ENCODE data around the gene GDPD1.
"Not testable (repeated sequence)": the region's sequence is repeated elsewhere in the genome, so short reads cannot be mapped to it uniquely, and the experiment has no call there.

GDPD1 gene

DNA sequence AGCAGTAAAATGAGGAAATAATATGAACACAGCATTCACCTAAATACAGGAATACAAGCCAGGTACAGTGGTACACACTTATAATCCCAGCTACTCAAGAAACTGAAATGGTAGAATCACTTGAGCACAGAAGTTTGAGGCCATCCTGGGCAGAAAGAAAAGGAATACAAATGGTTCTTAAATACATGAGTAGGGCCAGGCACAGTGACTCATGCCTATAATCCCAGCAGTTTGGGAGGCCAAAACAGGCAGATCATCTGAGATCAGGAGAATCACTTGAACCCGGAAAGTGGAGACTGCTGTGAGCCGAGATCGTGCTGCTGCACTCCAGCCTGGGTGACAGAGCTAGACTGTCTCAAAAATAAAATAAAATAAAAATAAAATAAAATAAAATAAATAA, 33.5 kb upstream of the GDPD1 start:
- Histone ChIP-seq H4K20me1 (no peaks in the 10 kb centered on the region; the same call in 1 of the 2 replicates), H3K9me3 (no peaks in the 10 kb centered on the region), H3K4me2 (no peak overlapping the region), H3K4me3 (no peak overlapping the region), H3K9ac (no peak overlapping the region), H3K27ac (no peak overlapping the region), H3K27me3 (no peaks in the 10 kb centered on the region), H3K36me3 (peaks cover 99% of the 10 kb centered on the region), H3K4me1 (no peaks in the 10 kb centered on the region)
- no peak for TF ChIP-seq Cebpa-rat (IDR thresholded peaks at IDR 0.05)

DNA sequence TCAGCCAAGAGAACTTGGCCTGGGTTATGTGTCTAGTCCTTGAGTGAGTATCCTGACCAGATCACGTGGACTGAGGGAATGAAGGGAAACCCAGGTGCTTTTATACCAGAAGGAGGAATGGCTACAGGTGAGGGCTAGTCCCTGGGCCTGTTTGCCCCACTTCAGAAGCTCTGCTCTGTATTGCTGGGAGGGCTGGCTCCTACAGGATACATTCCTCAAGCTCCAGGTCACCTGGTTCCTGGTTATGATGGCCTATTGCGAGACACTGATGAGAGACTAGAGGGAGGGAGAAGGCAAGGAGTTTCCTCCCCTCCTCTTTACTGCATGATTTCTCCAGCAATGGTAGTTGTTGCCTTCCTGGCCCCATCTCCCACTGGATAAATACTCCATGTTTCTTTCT, 29.5 kb upstream of the GDPD1 start:
- no peak for TF ChIP-seq Cebpa-rat (IDR thresholded peaks at IDR 0.05)
- no peak overlapping the region for H3K4me2 ChIP-seq
- no peaks in the 10 kb centered on the region for H3K27me3 ChIP-seq
- H3K27ac ChIP-seq, result no peak overlapping the region
- H4K20me1 ChIP-seq, result no peaks in the 10 kb centered on the region
- no peak overlapping the region for H3K4me3 ChIP-seq
- H3K9ac ChIP-seq, result no peak overlapping the region
- peaks cover 99% of the 10 kb centered on the region for H3K36me3 ChIP-seq
- no peaks in the 10 kb centered on the region for H3K4me1 ChIP-seq
- H3K9me3 ChIP-seq, result no peaks in the 10 kb centered on the region

DNA sequence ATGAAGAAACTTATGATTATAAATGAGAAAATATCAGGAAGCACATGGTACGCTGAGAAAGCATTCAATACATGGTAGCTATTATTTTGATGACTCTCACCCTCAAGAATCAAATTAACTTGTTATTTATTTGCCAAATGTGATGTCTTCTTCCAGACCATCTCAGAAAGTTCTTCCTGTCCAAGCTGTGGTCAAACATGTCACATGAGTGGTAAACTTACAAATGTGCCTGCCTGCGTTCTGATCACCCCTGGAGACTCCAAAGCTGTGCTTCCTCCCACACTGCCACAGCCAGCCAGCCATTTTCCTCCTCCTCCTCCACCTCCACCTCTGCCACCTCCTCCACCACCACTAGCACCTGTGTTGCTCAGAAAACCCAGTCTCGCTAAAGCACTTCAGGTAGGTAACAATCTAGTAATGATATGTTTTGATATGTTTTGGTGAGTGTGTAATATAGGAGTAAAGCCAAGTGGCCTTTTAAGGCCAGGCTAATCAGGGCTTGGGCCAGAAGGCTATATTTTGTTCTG, 26.9 kb upstream of the GDPD1 start:
- peaks cover 100% of the 10 kb centered on the region for H3K36me3 ChIP-seq

DNA sequence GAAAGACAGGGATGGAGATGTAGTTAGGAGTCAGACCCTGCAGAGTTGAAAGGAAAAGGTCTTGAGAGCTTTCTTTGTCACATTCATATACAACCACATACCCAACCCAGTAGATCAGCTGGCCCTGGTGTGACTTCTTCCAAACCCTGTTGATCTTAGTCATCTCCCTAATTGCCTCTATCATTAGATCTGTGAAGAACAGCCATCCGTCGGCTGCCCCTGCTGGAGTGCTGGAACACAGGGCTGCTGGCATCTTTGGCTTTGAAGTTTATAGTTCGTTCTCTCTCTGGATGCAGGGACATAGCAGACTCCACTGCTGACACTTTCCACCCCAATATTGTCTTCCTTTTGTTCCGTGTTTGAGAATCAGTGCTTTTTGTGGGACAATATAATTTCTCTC, 20.9 kb upstream of the GDPD1 start:
- Histone ChIP-seq H3K27ac (no peak overlapping the region), H3K27me3 (no peaks in the 10 kb centered on the region), H3K4me2 (no peak overlapping the region), H3K9me3 (no peaks in the 10 kb centered on the region), H3K4me1 (no peaks in the 10 kb centered on the region), H3K4me3 (no peak overlapping the region), H3K9ac (no peak overlapping the region), H4K20me1 (no peaks in the 10 kb centered on the region), H3K36me3 (peaks cover 100% of the 10 kb centered on the region)
- no peak for TF ChIP-seq Cebpa-rat (IDR thresholded peaks at IDR 0.05)

More for the DNA sequence above, 26.9 kb upstream of the GDPD1 start:
- H3K9me3 ChIP-seq, result no peaks in the 10 kb centered on the region
- no peak overlapping the region for H3K27ac ChIP-seq
- no peak overlapping the region for H3K4me2 ChIP-seq
- H3K4me3 ChIP-seq, result no peak overlapping the region
- H3K4me1 ChIP-seq, result no peaks in the 10 kb centered on the region
- H3K27me3 ChIP-seq, result no peaks in the 10 kb centered on the region
- no peak for TF ChIP-seq Cebpa-rat (IDR thresholded peaks at IDR 0.05)
- H4K20me1 ChIP-seq, result no peaks in the 10 kb centered on the region
- H3K9ac ChIP-seq, result no peak overlapping the region

DNA sequence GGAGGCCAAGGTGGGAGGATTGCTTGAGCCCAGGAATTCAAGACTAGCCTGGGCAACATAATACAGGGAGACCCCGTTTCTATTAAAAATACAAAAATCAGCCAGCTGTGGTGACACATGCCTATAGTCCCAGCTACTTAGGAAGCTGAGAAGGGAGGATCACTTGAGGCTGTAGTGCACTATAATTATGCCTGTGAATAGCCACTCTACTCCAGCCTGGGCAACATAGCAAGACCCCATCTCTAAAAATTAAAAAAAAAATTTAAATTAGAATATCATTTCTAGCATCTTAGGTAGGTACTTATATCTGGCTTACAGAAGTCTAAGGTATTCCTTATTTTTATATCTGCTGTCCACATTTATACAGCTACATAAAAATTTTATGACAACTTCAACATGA, 18.0 kb upstream of the GDPD1 start:
- Histone ChIP-seq H3K27ac (no peak overlapping the region), H3K4me2 (no peak overlapping the region), H3K9ac (no peak overlapping the region), H3K36me3 (peaks cover 76% of the 10 kb centered on the region), H3K9me3 (no peaks in the 10 kb centered on the region), H3K4me3 (no peak overlapping the region), H3K27me3 (no peaks in the 10 kb centered on the region), H4K20me1 (no peaks in the 10 kb centered on the region), H3K4me1 (no peaks in the 10 kb centered on the region)
- TF ChIP-seq Cebpa-rat (IDR thresholded peaks at IDR 0.05), result no peak

DNA sequence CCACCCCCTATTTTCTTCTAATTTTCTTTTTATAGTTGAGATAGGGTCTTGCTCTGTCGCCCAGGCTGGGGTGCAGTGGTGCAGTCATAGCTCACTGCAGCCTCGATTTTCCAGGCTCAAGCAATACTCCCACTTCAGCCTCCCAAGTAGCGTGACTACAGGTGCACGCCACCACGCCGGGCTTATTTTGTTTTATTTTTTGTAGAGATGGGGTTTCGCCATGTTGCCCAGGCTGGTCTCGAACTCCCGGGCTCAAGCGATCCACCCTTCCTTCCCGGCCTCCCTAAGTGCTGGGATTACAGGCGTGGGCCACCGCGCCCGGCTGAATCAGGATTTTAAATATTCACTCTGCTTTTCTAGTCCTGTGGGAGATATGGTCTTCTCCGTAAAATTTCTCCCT, 941 bp upstream of the GDPD1 start:
- Histone ChIP-seq H3K9ac (no peak overlapping the region), H3K4me2 (no peak overlapping the region; the same call in 1 of the 2 replicates), H3K27ac (no peak overlapping the region), H3K4me3 (no peak overlapping the region), H3K9me3 (no peaks in the 10 kb centered on the region), H4K20me1 (no peaks in the 10 kb centered on the region), H3K27me3 (no peaks in the 10 kb centered on the region), H3K4me1 (peaks cover 13% of the 10 kb centered on the region), H3K36me3 (peaks cover 13% of the 10 kb centered on the region)
- TF ChIP-seq Cebpa-rat (IDR thresholded peaks at IDR 0.05), result no peak

DNA sequence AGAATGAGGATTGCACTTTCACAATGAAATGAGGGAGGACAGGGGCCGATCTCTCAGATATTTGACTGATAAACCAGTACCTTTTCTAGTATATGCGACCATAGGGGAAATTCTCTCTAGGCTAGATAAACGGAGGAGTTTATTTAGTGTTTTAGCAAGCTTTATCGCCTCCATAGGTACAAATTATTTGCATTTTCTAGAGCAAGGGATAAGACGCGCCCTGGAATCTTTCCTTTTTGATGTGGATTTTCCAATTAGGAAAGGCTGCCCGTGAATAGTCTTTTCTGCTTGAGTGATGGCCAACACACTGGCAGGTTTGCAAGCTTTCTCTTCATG, 351 bp upstream of the GDPD1 start:
- H3K36me3 ChIP-seq, result 0 out of 2 replicates have a peak, but pooled peaks cover 8% of the 10 kb centered on the region
- no peak for TF ChIP-seq Cebpa-rat (IDR thresholded peaks at IDR 0.05)
- peak overlapping the region; percentile 64 for H3K27ac ChIP-seq

DNA sequence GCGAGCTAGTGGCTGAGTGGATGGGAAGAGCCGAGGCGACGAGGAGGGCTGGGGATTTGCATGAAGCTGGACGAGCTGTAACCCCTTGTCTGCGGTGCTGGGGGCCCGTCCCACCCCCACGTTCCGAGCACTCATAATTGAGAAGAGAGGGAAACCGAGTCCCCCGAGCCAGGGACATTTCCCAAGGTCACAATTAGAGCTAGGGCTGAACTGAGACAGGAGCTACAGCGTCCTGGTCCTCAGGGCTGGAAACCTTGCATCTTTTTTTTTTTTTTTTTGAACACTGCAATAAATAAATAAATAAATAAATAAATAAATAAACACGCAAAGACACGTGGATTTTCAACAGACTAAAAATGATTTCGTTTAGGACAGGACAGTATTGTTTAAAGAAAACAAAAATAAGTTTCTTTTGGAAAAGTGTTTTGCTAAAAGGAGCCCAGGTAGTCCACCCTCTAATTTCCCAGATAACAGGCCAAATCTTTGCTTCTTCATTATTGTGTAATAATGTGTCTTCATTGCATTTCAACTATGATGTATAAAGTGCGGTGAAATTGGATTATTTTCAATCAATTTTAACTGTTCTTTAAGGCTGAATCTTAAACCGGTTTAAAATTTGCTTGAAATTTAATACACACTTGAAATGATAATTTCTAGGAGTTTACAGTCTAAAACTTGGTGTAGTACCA, 992 bp downstream of the GDPD1 start:
- 0 out of 2 replicates have a peak, but pooled peaks cover 7% of the 10 kb centered on the region for H3K36me3 ChIP-seq
- no peaks in the 10 kb centered on the region for H4K20me1 ChIP-seq
- peak overlapping the region; percentile 72 for H3K27ac ChIP-seq
- H3K27me3 ChIP-seq, result no peaks in the 10 kb centered on the region
- H3K9ac ChIP-seq, result peak overlapping the region; percentile 87
- H3K4me3 ChIP-seq, result peak overlapping the region; percentile 74
- H3K4me2 ChIP-seq, result peak overlapping the region; percentile 87
- no peak; the same call in 1 of the 2 replicates for TF ChIP-seq Cebpa-rat (IDR thresholded peaks at IDR 0.05)
- peaks cover 13% of the 10 kb centered on the region for H3K4me1 ChIP-seq
- H3K9me3 ChIP-seq, result no peaks in the 10 kb centered on the region

More for the DNA sequence above, 351 bp upstream of the GDPD1 start:
- Histone ChIP-seq H3K4me3 (peak overlapping the region; percentile 74), H3K4me1 (peaks cover 13% of the 10 kb centered on the region), H3K9me3 (no peaks in the 10 kb centered on the region), H3K4me2 (peak overlapping the region; percentile 87), H3K27me3 (no peaks in the 10 kb centered on the region), H3K9ac (peak overlapping the region; percentile 87), H4K20me1 (no peaks in the 10 kb centered on the region)

DNA sequence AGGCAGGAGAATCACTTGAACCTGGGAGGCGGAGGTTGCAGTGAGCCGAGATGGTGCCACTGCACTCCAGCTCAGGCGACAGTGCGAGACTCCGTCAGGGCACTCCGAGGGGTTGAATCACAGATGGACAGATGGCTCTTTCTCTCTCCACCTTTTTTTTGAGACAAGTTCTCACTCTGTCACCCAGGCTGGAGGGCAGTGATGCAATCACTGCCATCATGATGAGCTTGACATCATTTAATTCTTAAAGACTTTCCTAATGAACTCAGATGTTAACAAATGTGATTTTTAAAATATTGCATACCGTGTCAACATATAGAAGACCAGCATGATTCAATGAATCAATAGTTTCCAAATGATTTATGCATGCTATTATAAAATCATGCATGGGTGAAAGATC, 3.5 kb downstream of the GDPD1 start:
- peaks cover 13% of the 10 kb centered on the region for H3K4me1 ChIP-seq
- no peaks in the 10 kb centered on the region for H4K20me1 ChIP-seq
- no peak for TF ChIP-seq Cebpa-rat (IDR thresholded peaks at IDR 0.05)
- H3K9ac ChIP-seq, result no peak overlapping the region
- H3K4me3 ChIP-seq, result no peak overlapping the region
- H3K9me3 ChIP-seq, result no peaks in the 10 kb centered on the region
- H3K27me3 ChIP-seq, result no peaks in the 10 kb centered on the region
- H3K27ac ChIP-seq, result no peak overlapping the region
- no peak overlapping the region for H3K4me2 ChIP-seq
- 0 out of 2 replicates have a peak, but pooled peaks cover 7% of the 10 kb centered on the region for H3K36me3 ChIP-seq

DNA sequence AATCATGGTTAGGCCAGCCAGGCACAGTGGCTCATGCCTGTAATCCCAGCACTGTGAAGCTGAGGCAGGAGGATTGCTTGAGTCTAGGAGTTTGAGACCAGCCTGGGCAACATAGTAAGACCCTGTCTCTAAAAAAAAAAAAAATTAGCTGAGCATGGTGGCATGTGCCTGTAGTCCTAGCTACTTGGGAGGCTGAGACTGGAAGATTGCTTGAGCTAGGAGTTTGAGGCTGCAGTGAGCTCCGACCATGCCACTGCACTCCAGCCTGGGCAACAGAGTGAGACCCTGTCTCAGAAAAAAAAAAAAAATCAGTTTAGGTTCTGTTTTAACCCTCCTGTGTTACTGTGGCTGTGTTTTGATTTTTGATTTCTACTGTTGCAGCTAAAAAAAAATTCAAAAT, 8.3 kb downstream of the GDPD1 start:
- H3K4me2 ChIP-seq, H3K9ac ChIP-seq, H3K27me3 ChIP-seq, H3K4me3 ChIP-seq, H3K36me3 ChIP-seq, H3K27ac ChIP-seq, H3K9me3 ChIP-seq, H3K4me1 ChIP-seq, H4K20me1 ChIP-seq: not testable (repeated sequence)
